ENCODE results near the gene SINHCAF.

DNA sequence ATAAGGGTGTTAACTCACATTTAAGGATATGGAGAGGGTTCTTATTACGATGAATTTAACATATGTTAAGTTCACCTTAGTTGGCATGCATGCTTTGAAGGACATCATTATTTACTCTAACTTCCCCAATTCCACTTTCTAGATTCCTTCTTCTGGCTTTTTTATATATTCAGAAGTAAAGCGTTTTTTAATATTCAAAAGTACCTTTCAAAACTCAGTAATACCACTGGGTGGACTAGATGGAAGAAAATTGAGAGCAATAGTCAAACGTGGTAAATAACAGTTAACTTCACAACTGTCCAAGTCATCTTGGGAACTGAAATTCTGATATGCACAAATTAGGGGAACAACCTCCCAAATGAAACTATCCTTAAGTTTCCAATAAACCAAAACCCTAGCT is 9.1 kb downstream of the SINHCAF start:
- TF ChIP-seq, protein P1, sequence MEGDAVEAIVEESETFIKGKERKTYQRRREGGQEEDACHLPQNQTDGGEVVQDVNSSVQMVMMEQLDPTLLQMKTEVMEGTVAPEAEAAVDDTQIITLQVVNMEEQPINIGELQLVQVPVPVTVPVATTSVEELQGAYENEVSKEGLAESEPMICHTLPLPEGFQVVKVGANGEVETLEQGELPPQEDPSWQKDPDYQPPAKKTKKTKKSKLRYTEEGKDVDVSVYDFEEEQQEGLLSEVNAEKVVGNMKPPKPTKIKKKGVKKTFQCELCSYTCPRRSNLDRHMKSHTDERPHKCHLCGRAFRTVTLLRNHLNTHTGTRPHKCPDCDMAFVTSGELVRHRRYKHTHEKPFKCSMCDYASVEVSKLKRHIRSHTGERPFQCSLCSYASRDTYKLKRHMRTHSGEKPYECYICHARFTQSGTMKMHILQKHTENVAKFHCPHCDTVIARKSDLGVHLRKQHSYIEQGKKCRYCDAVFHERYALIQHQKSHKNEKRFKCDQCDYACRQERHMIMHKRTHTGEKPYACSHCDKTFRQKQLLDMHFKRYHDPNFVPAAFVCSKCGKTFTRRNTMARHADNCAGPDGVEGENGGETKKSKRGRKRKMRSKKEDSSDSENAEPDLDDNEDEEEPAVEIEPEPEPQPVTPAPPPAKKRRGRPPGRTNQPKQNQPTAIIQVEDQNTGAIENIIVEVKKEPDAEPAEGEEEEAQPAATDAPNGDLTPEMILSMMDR (IDR thresholded peaks at IDR 0.05; ENCODE audit: low read depth, low read length) = peak; percentile 13; the same call in 1 of the 2 replicates
- TF ChIP-seq EZH2phosphoT487 (IDR thresholded peaks at IDR 0.05; ENCODE audit: low read depth) = no peak

All from OCI-LY3 (cell line).